Erythroblast (primary cell): ENCODE data around the gene PSME1.

Experiments used
- GATA1 ChIP-seq: IDR thresholded peaks from 2 replicates; pipeline ENCODE4 v1.6.1; 2011; ENCODE audit warnings: low read depth, mild to moderate bottlenecking, control low read depth, low read length, moderate library complexity
- POLR2A ChIP-seq: IDR thresholded peaks from 2 replicates; pipeline ENCODE4 v1.6.1; 2011; ENCODE audit warnings: mild to moderate bottlenecking, low read length

- TF ChIP-seq POLR2A (no peak), GATA1 (no peak)
These were observed 51.0 kb downstream of the PSME1 start for GRCh38 chr14:24186831-24187538.
